HG03135 (cell line): ENCODE data around the gene FAM216B.

Experiments used
- ATAC-seq: cut with Tn5 transposase; IDR thresholded peaks from one replicate; pipeline ENCODE4 v1.9.1; 2021; ENCODE audit warnings: mild to moderate bottlenecking, moderate library complexity; ENCODE audit not compliant: unreplicated experiment

Gene FAM216B

GRCh38 chr13:42832341-42833096 lies 51.1 kb downstream of the FAM216B start:
- no peak for ATAC-seq

- no peak for ATAC-seq
Measured at GRCh38 chr13:42834946-42835345, 53.6 kb downstream of the FAM216B start.

- no peak for ATAC-seq
Measured at GRCh38 chr13:42836930-42837690, 55.7 kb downstream of the FAM216B start.
